NCI-H2171 treated with DMSO at 0.1 percent for 48 hours (cell line): ENCODE data around the gene CD38.
"Not testable (repeated sequence)": the region's sequence is repeated elsewhere in the genome, so short reads cannot be mapped to it uniquely, and the experiment has no call there.

Source experiments
- DNase-seq: peaks from one replicate; lab custom pipeline; 2025; lab: John Stamatoyannopoulos, UW

CD38 gene

GRCh38 chr4:15778289-15779241, at the start of gene CD38:
CD38 (plus strand) TSS chr4:15778328; CDS start chr4:15778415, 87 bp downstream.
- DNase-seq, result no peak

DNA sequence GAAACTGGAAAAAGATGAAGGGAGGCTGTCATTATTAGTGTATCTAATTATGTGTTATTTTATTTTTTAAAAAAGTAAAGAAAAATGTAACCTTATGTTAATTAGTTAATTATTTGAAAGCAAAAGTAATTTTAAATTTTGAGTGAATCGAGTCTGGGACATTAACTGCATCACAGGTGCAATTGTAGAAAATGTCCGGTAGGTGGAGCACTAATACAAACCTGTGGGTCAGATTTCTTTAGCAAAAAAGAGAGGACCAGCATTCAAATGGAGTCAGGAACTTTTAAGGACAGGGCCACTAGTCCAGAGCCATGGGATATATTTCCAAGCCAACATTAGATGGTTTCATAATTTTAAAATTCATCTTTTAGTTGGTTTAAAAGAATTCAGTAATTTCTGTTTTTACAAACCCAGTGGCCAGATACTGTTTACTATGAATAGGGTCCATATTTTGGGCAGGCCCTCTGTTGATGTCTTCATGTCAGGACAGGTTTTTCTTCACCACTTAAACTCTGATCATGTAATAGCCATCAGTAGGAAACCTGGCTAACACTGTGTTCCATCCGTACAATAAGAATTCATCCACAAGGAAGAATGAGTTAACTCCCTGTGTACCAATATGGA, 48.1 kb upstream of the CD38 start:
- peak; percentile 21 for DNase-seq

GRCh38 chr4:15733061-15733460, 45.1 kb upstream of the CD38 start:
- DNase-seq, result not testable (repeated sequence)

- no peak for DNase-seq
These were observed 42.6 kb upstream of the CD38 start for GRCh38 chr4:15735536-15735935.

- no peak for DNase-seq
These were observed 41.5 kb upstream of the CD38 start for GRCh38 chr4:15736514-15737050.

- DNase-seq, result no peak
These were observed 40.9 kb upstream of the CD38 start for GRCh38 chr4:15737255-15737654.

DNA sequence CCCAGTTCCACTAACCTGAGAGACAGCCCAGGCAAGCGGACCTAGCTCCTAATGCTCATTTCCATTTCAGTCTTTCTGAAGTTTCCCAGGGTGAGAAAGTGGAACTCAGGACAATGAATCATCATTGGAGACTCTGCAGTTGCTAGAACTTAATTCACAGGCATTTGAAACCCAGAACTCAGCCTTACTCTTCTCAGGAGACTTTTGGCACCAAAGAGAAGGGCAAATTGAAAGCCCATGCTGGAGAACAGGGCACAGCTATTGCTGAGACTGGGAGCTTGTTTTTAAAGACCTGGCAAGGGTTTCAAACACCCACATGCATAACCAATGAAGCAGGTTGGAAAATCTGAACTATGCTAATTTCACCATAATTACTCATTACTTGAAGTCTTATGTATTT, 39.3 kb upstream of the CD38 start:
- no peak for DNase-seq

DNA sequence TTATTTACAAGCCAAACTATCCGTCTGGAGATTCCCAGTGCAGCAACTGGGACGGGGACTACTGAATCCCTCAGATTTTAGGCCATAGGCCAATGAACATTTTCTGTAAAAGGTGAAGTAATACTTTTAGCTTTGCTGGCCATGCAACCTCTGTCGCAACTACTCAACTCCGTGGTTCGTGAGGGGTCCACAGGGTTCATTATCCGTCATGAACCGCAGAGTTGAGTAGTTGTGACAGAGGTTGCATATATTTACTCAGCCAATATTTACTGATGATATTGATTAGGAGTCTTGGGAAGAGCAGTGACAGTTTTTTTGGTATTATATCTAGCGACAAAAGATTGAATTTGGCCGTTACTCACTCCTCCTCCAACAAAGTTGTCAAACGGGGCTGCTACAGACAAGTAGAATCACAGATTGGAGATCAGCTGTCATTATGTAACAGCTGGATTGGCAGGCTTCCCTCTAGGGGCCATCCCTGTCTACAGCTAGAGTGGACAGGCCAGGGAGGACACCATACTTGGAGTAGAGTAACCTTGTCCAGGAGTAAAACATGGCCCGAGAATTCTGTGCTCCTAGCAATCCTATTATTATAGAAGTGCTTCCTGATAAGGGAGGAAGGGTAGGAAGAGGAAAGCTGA, 37.2 kb upstream of the CD38 start:
- DNase-seq, result no peak

GRCh38 chr4:15742083-15742582, 36.0 kb upstream of the CD38 start:
- no peak for DNase-seq

DNA sequence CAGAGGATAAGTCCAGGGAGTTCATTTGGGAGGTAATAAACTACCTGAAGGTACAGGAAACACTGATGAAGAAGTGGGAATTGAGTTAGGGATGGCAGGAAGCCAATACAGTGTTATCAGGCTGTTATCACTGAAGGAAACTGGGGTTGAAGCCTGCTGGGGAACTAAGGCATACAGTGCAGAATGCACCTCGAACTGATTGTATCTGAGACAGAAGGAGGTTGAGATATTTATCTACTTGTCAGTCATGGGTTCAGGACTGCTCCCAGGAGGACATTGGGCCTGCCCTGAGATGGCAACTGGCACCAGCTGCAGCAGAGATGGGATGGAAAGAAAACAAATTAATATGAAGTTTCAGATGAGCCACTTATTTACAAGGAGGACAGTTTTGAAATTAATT, 35.5 kb upstream of the CD38 start:
- no peak for DNase-seq

- no peak for DNase-seq
These were observed 34.0 kb upstream of the CD38 start for GRCh38 chr4:15744016-15744545.

GRCh38 chr4:15746110-15746509, 32.0 kb upstream of the CD38 start:
- DNase-seq, result no peak

DNA sequence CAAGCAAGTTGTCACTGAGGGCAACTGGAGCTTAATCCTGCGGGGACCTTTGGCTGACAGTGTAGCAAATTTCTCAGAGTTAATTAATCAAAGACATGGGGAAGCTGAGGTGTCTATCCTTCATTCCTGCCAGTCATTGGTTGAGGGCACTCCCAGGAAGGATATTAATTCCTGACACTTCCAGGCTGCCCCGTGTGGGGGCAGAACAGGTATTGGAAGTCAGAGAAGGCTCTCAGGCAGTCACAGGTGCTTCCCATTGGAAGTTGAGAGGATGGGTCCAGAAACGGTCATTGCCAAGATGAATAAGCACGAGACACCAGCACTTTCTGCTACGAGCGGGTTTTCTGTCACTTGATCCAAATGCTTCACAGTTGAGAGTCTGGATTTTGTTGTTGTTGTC, 29.1 kb upstream of the CD38 start:
- no peak for DNase-seq

GRCh38 chr4:15751153-15751552, 27.0 kb upstream of the CD38 start:
- DNase-seq, result no peak

- DNase-seq, result no peak
These were observed 25.0 kb upstream of the CD38 start for GRCh38 chr4:15753081-15753480.

- DNase-seq, result no peak
These were observed 24.3 kb upstream of the CD38 start for GRCh38 chr4:15753786-15754185.

DNA sequence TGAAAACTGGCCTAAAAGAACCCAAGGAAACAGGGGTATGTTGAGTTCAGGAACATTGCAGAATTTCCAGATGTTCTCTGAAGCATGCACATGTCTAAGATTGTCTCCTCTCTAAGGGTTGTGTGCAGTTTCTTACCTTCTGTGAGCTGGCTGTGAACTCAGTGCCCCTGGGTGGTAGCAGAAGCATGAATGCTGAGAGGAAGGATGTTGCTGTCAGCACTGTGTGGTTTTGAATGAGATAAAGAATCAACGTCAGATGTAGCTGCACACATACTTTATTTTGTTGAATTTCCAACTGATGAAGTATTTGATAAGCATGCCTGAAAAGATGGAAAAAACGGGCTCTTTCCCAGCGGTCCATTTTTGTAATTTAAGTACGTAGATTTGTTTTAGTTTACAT, 23.8 kb upstream of the CD38 start:
- no peak for DNase-seq

- no peak for DNase-seq
These were observed 22.6 kb upstream of the CD38 start for GRCh38 chr4:15755321-15756155.

GRCh38 chr4:15756361-15756861, 21.7 kb upstream of the CD38 start:
- DNase-seq, result no peak

DNA sequence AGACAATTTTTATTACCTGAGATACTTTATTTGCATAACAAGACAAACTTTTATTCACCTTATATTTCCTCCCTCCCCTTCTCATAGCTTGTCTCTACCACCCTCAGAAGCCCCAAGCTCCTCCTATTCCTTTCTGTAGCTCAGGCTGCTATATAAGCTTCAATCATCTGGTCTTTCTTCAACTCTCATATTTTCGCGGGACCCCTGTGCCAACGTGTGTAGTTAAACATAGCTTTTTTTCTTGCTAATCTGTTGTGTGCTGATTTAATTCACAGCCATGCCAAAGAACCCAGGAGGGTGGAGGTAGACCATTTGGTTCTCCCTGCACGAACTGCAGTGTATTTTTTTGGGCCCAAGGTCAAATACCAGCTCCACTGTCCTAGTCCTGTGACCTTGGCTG, 21.1 kb upstream of the CD38 start:
- DNase-seq, result no peak

GRCh38 chr4:15758294-15758693, 19.8 kb upstream of the CD38 start:
- no peak for DNase-seq
